ENCODE measurements around the gene CIDEB. TPM values are rescaled to one million over a fixed set of nuclear protein-coding genes. Genes with fewer than 3 reads are reported as not detected.

Gene CIDEB
- total and polyA plus RNA-seq, 2 of the 8 experiments (the other 6 are each of a cell fraction or from before 2014, with no cell fraction given) = 0.11 TPM; not detected in 1

GRCh38 chr14:24271134-24271833 lies 36.5 kb downstream of the CIDEB start, which contains the start of gene RABGGTA (continued):
- TF ChIP-seq CHD7 (IDR thresholded peaks at IDR 0.05; ENCODE audit: insufficient replicate concordance, low read length) = no peak
- no peak for TF ChIP-seq BRCA1 (IDR thresholded peaks at IDR 0.05; ENCODE audit: low read depth, low read length)
- TF ChIP-seq ATF3 (IDR thresholded peaks at IDR 0.05; ENCODE audit: insufficient read depth, low read depth, low read length) = no peak
- TF ChIP-seq KDM1A (IDR thresholded peaks at IDR 0.05; ENCODE audit: borderline replicate concordance, low read length) = peak; percentile 45; the same call in 1 of the 2 replicates
- TF ChIP-seq SIN3A (conservative IDR thresholded peaks at IDR 0.05 in 1 of 2, IDR thresholded peaks at IDR 0.05 in 1 of 2; ENCODE audit: low read depth in 1 of 2, low read length in 2 of 2) = peak; percentile 88 to 93; a peak in 3 of 4 replicates
- TF ChIP-seq SUZ12 (IDR thresholded peaks at IDR 0.05; ENCODE audit: low read length) = no peak
